Body of pancreas (tissue), 4 donors: ENCODE data around the gene TMEM150B.

Experiments used
- POLR2A ChIP-seq, 3 donors: fragments of 450-650 bp; IDR thresholded peaks; one replicate each; pipeline ENCODE4 v1.6.1; 2016; ENCODE audit warnings: antibody characterized with exemption in 3 of 3, mild to moderate bottlenecking in 2 of 3
- TF ChIP-seq, protein P1 (sequence below), 7 experiments: fragments of 450-650 bp in 4 of 7; fragments of 200-600 bp in 3 of 7; sonication (generic) in 3 of 7; IDR thresholded peaks; one replicate each; pipeline ENCODE4 v1.5.1; 2016 to 2019; ENCODE audit warnings: antibody characterized with exemption in 7 of 7

DNA sequence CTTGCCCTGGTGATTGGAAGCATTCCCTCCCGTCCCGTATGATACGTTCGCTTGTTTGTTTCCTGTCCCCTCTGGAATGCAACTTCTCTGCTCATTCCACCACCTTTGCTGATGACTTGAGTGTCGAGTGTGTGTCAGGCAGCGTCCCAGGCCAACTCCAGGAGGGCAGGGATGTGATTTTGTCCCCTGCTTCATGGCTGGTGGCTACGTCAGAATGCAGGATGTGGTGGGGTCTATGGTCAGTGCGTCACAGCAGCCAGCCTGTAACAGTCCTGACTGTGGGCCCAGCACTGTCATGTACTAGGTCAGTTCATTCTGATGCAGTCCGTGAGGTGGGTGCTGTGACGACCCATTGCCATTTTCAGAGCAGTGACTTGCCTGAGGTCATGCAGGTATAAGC lies 25.1 kb downstream of the TMEM150B start:
- TF ChIP-seq POLR2A (IDR thresholded peaks at IDR 0.05): no peak
- TF ChIP-seq, protein P1, sequence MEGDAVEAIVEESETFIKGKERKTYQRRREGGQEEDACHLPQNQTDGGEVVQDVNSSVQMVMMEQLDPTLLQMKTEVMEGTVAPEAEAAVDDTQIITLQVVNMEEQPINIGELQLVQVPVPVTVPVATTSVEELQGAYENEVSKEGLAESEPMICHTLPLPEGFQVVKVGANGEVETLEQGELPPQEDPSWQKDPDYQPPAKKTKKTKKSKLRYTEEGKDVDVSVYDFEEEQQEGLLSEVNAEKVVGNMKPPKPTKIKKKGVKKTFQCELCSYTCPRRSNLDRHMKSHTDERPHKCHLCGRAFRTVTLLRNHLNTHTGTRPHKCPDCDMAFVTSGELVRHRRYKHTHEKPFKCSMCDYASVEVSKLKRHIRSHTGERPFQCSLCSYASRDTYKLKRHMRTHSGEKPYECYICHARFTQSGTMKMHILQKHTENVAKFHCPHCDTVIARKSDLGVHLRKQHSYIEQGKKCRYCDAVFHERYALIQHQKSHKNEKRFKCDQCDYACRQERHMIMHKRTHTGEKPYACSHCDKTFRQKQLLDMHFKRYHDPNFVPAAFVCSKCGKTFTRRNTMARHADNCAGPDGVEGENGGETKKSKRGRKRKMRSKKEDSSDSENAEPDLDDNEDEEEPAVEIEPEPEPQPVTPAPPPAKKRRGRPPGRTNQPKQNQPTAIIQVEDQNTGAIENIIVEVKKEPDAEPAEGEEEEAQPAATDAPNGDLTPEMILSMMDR (IDR thresholded peaks at IDR 0.05): no peak
